ENCODE results near the gene TMEM132C.
"Not testable (repeated sequence)": the region's sequence is repeated elsewhere in the genome, so short reads cannot be mapped to it uniquely, and the experiment has no call there.

TMEM132C gene

DNA sequence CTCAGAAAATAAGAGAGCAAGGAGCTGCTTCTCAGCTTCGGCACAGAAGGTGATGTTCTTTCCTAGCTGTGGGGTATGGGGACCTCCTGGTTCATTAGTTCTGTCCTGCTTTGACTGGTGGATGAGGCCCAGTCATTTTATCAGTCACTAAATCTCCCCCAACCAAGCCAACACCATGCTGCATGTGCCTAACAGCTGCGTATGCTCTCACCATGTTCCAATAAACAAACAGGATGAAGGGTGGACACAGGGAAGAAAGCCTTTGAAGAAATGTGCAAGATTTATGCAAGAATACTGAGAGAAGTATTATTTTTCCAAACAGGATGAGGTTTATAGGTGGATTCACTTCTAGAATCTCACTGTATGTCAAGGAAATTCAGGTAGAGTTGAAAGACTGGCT lies 156.2 kb downstream of the TMEM132C start:
- no peak for DNase-seq

DNA sequence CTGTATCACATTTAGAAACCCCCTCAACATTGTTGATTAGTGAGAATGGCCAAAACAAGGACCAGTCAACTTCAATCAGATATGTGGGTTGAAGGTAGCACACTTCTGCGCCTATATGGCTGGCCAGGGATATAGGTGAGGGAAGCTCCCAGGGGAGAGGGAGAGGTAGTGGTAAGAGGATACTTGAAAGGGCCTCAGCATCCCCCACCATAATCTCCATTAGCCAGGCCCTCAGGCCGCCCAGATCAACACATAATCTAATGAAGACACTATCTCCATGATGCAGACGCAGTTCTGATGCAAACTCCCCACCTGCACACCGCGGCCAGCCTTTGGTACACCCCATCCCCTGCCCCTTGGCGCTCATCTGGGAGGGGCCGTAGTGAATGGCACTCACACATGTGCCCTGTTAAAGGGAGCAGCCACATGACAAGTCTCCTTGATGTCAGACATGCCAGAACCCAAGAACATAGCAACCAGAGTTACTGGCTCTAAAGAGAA lies 158.0 kb downstream of the TMEM132C start:
- DNase-seq = no peak

- DNase-seq = no peak
These were observed 158.8 kb downstream of the TMEM132C start for GRCh38 chr12:128425666-128426331.

GRCh38 chr12:128426511-128426910 lies 159.5 kb downstream of the TMEM132C start:
- no peak for DNase-seq

GRCh38 chr12:128439796-128440195 lies 172.8 kb downstream of the TMEM132C start:
- no peak for DNase-seq

- DNase-seq = no peak
These were observed 175.1 kb downstream of the TMEM132C start for GRCh38 chr12:128442096-128442495.

DNA sequence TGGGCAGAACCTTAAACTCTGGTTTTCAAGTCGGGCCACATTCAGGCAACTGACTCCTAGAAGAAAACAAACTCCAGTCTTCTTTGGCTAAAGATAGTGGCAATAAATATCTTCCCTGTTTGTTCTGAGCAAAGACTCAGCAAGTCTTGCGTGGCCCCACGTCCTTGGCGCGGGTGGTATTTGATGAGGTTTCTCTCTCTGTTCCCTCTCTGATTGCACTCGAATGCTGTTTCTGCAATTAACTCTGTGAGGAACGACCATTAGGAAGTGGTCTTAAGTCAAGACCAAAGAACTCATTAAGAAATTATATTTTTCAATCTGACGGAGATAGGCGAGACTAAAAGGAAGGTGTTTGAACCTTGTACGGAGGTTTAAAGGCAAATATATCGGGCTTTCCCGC lies 177.6 kb downstream of the TMEM132C start:
- no peak for DNase-seq

- no peak for DNase-seq
These were observed 178.6 kb downstream of the TMEM132C start for GRCh38 chr12:128445415-128446127.

GRCh38 chr12:128449146-128449894 lies 182.3 kb downstream of the TMEM132C start:
- DNase-seq = no peak

- DNase-seq = no peak
These were observed 183.8 kb downstream of the TMEM132C start for GRCh38 chr12:128450810-128451209.

DNA sequence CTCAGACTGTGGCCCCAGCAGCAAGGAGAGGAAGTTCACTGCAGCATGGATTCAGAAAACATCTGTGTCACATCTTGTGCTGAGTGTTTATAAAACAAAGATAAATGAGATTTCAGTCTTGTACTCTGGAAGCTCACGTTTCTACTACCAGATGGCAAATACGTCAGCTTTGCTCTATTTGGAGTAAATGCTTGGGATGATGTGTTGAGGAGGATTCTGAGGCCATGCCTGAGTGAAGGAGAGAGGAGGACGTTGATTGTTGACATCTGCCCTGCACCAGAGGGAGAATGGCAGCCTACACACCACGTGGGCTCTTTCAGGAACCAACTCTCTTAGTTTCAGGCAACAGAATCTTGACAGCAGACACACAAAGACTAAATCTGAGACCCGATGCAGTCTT lies 188.9 kb downstream of the TMEM132C start:
- no peak for DNase-seq

GRCh38 chr12:128456922-128457321 lies 190.0 kb downstream of the TMEM132C start:
- no peak for DNase-seq

- DNase-seq = no peak
These were observed 191.5 kb downstream of the TMEM132C start for GRCh38 chr12:128458301-128458974.

DNA sequence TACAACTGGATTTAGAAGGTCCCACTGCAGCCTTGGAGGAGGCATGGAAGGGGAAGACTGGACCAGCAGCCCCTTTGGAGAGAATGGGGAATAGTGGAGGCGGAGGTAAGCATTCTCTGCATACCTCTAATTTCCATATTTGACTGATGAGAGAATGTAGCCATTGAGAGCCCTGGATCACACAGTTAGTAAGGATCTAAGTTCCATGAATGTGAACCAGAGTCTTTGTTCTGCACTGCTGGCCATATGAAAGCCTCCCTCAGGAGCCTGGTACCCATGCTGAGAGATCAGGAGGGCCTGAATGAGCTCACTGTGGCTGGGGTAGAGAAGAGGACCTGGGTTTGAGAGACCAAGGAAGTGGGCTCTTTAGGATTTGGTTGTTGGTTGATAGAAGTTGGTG lies 192.1 kb downstream of the TMEM132C start:
- no peak for DNase-seq

DNA sequence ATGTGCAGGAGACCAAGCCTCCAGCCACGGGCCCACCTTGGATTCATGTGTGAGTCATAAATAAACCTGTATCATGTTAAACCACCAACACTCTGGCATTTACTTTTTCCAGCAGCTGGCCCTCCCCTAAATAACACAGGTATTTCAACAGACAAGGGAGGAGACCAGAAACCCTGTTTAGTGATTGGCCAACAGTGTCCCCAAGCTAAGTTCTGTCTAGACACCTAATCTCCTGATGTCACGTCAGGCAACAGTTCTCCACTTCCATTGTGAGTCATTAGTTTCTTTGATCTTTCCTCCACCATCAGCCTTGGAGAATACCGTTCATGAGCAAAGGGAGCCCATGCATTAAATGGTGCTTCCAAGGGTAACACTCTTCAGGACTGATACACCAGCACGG lies 196.9 kb downstream of the TMEM132C start:
- DNase-seq = no peak

- no peak for DNase-seq
These were observed 200.9 kb downstream of the TMEM132C start for GRCh38 chr12:128467882-128468281.

- no peak for DNase-seq
These were observed 202.0 kb downstream of the TMEM132C start for GRCh38 chr12:128468926-128469325.

GRCh38 chr12:128471491-128471890 lies 204.5 kb downstream of the TMEM132C start:
- DNase-seq = no peak

DNA sequence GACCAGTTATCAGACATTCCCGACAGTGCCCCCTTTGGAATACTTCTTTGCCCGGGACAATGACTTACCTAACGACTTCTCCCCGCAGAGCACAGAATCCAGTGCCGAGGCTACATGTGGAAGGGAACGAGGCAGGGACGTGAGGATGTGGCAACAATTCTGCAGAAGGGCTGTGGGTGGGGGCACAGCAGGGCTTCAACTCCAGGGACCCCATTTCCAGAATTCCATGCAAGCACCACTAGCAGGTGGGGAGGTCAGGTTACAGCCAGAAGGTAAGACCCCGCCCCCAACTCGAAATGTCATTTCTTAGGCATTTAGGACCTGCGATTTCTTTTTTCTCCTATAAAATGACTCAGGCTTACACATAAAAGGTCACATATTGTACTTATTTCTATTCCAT lies 207.9 kb downstream of the TMEM132C start:
- no peak for DNase-seq

GRCh38 chr12:128476266-128476665 lies 209.3 kb downstream of the TMEM132C start:
- DNase-seq = no peak

GRCh38 chr12:128483526-128484255 lies 216.7 kb downstream of the TMEM132C start:
- DNase-seq = no peak

DNA sequence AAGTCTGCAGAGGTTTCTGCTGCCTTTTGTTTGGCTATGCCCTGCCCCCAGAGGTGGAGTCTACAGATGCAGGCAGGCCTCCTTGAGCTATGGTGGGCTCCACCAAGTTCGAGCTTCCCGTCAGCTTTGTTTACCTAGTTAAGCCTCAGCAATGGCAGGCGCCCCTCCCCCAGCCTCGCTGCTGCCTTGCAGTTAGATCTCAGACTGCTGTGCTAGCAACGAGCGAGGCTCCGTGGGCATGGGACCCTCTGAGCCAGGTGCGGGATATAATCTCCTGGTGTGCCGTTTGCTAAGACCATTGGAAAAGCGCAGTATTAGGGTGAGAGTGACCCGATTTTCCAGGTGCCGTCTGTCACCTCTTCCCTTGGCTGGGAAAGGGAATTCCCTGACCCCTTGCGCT lies 230.4 kb downstream of the TMEM132C start:
- DNase-seq = not testable (repeated sequence)
